ENCODE data around the gene PRELID3B. TPM values are rescaled to one million over a fixed set of nuclear protein-coding genes. Genes with fewer than 3 reads are reported as not detected.
A peak's percentile ranks its signal among the peaks of the same experiment; 100 is the strongest.

PRELID3B gene
- total and polyA plus RNA-seq, 2 of the 8 experiments (the other 6 are each of a cell fraction or from before 2014, with no cell fraction given): 8.1 to 50.5 TPM

GRCh38 chr20:59042151-59042795, at the start of gene PRELID3B (continued):
- TF ChIP-seq RAD21 (IDR thresholded peaks at IDR 0.05 in 1 of 2, conservative IDR thresholded peaks at IDR 0.05 in 1 of 2; ENCODE audit: low read depth in 2 of 2, low read length in 2 of 2) (no peak), KDM4A (IDR thresholded peaks at IDR 0.05; ENCODE audit: low read depth, low read length, severe bottlenecking) (peak; percentile 69), RFX5 (IDR thresholded peaks at IDR 0.05; ENCODE audit: borderline replicate concordance, low read depth, low read length) (no peak)
